Tibial nerve (tissue), 4 donors: Measurements from ENCODE around the gene UMAD1. TPM values are rescaled to one million over a fixed set of nuclear protein-coding genes. Genes with fewer than 3 reads are reported as not detected.

Experiments
- DNase-seq, 2 donors: peaks; one replicate each; pipeline ENCODE4 v3.0.0-alpha.2; 2019; ENCODE audit warnings: low spot score in 2 of 2
- H3K27ac ChIP-seq, 4 donors: fragments of 200-600 bp; sonication (generic) in 3 of 4; one replicate each; pipeline ENCODE4 v1.5.1; 2017 to 2019; ENCODE audit warnings: mild to moderate bottlenecking in 1 of 4
- H3K27me3 ChIP-seq, 2 donors: fragments of 200-600 bp; sonication (generic) in 1 of 2; one replicate each; pipeline versions ENCODE4 v1.5.1 to v1.6.0; 2017 to 2019
- H3K36me3 ChIP-seq, 3 donors: fragments of 200-600 bp; sonication (generic); one replicate each; pipeline ENCODE4 v1.5.1; 2018 to 2019
- H3K4me1 ChIP-seq, 4 donors: fragments of 200-600 bp; sonication (generic) in 3 of 4; one replicate each; pipeline ENCODE4 v1.5.1; 2017 to 2019
- H3K4me3 ChIP-seq, 4 donors: fragments of 200-600 bp; sonication (generic) in 3 of 4; one replicate each; pipeline ENCODE4 v1.5.1; 2017 to 2019; ENCODE audit warnings: mild to moderate bottlenecking in 1 of 4, moderate library complexity in 1 of 4
- H3K9me3 ChIP-seq, 4 donors: fragments of 200-600 bp; sonication (generic) in 3 of 4; one replicate each; pipeline ENCODE4 v1.5.1; 2017 to 2019
- CTCF ChIP-seq, 5 experiments: fragments of 200-600 bp in 3 of 5; fragments of 450-650 bp in 2 of 5; sonication (generic) in 3 of 5; IDR thresholded peaks; one replicate each; pipeline ENCODE4 v1.5.1; 2016 to 2019; ENCODE audit warnings: antibody characterized with exemption in 5 of 5, mild to moderate bottlenecking in 3 of 5, moderate library complexity in 2 of 5
- EP300 ChIP-seq, 2 donors: sonication (generic); formaldehyde crosslinking; IDR thresholded peaks; one replicate each; pipeline ENCODE4 v1.6.1; 2017; ENCODE audit warnings: antibody characterized with exemption in 2 of 2, mild to moderate bottlenecking in 1 of 2
- POLR2A ChIP-seq, 2 donors: fragments of 450-650 bp; IDR thresholded peaks; one replicate each; pipeline ENCODE4 v1.6.1; 2017; ENCODE audit warnings: antibody characterized with exemption in 2 of 2, mild to moderate bottlenecking in 2 of 2, moderate library complexity in 2 of 2
- WGBS, 2 donors: methylation state at CpG; one replicate each; pipeline ENCODE4 v1.1.5; 2018; 5-methylcytosine and 5-hydroxymethylcytosine counted together
- total RNA-seq, 4 donors: library from RNA; depleted of rRNA; stranded (reverse); fragments of >200 nt; gene quantifications; one replicate each; pipeline ENCODE4 v1.1.0, GENCODE V29; 2016

The UMAD1 gene
- total RNA-seq, 4 donors from 2014 or later, result 6.0 to 14.9 (median 10.2) TPM

DNA sequence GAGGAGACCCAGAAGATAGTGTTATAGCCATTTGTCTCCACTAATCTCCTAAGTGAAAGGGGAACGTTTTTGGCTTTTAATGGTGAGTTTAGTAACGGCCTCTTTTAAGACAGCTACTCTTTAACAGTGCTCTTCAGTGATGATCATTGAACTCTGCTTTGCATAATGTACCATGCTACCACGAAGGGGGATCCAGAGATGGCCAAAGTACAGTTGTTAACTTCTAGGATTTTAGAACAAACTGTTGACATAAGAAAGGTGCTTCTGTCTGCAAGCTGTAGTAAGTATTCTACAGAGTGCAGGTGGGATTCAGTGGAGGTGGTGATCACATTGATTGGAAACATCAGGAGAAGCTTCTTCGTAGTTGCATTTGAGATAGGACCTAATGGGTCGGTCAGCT lies 192.0 kb downstream of the UMAD1 start:
- no peak overlapping the region for H3K4me3 ChIP-seq

GRCh38 chr7:7834761-7835160 lies 194.2 kb downstream of the UMAD1 start:
- Histone ChIP-seq H3K4me3 (no peak overlapping the region), H3K27me3 (no peaks in the 10 kb centered on the region), H3K27ac (no peak overlapping the region), H3K4me1 (no peaks in the 10 kb centered on the region), H3K9me3 (no peaks in the 10 kb centered on the region), H3K36me3 (no peaks in the 10 kb centered on the region)
- DNase-seq, result no peak
- TF ChIP-seq EP300 (IDR thresholded peaks at IDR 0.05), result no peak
- no peak for TF ChIP-seq CTCF (IDR thresholded peaks at IDR 0.05)
- TF ChIP-seq POLR2A (IDR thresholded peaks at IDR 0.05), result no peak
- WGBS, 2 donors, result 81 to 82% methylated on average over 4 of the region's 4 CpGs

More for the DNA sequence above, 192.0 kb downstream of the UMAD1 start:
- H3K36me3 ChIP-seq, result no peaks in the 10 kb centered on the region
- no peaks in the 10 kb centered on the region for H3K27me3 ChIP-seq
- H3K27ac ChIP-seq, result no peak overlapping the region
- TF ChIP-seq EP300 (IDR thresholded peaks at IDR 0.05), result no peak
- TF ChIP-seq POLR2A (IDR thresholded peaks at IDR 0.05), result no peak
- no peak for TF ChIP-seq CTCF (IDR thresholded peaks at IDR 0.05)
- H3K4me1 ChIP-seq, result no peaks in the 10 kb centered on the region
- DNase-seq, result no peak
- WGBS, 2 donors, result 85 to 91% methylated on average over 5 of the region's 5 CpGs
- no peaks in the 10 kb centered on the region for H3K9me3 ChIP-seq

DNA sequence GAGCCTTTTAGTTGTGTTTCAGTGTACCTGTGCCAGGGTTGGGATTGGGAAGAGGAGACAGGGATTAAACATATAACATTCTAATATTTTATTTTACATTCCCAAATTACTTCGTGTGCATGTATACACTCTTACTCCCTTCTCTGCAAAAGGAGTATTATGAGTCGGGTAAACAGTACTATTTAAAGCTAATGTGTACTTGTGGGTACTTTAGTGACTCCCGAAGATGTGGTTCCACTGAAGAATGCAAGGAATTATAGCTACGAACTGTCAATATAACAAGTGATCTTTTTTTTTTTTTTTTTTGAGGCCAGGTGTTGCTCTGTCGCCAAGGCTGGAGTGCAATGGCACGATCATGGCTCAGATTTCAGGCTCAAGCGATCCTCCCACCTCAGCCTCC lies 200.5 kb downstream of the UMAD1 start:
- H3K27ac ChIP-seq, result no peak overlapping the region
- H3K4me3 ChIP-seq, result no peak overlapping the region
- no peaks in the 10 kb centered on the region for H3K9me3 ChIP-seq
- no peaks in the 10 kb centered on the region for H3K27me3 ChIP-seq
- H3K36me3 ChIP-seq, result peaks cover 0 to 6% (median 0%) of the 10 kb centered on the region in 3 donors
- 94 to 96% methylated on average over 7 of the region's 7 CpGs for WGBS, 2 donors
- H3K4me1 ChIP-seq, result no peaks in the 10 kb centered on the region
- DNase-seq, result no peak
- TF ChIP-seq EP300 (IDR thresholded peaks at IDR 0.05) (no peak), POLR2A (IDR thresholded peaks at IDR 0.05) (no peak), CTCF (IDR thresholded peaks at IDR 0.05) (no peak)

DNA sequence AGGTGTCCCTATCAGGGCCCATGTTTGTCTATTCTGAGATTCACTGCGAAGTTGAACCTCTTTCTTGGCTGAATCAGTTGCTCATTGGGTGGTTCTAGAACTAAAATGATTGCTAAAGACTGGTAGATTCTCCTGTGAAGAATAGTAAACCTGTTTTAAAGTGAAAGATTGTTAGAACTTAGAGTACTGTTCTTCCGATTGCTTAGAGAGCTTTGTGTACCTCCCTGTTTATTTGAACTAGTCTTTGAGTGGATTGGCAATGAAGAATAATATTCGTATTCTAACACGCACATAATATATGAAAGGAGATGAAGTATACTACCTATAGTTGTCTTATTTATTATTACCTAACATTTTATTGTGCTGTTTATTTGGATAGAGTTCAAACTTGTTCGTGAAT lies 202.7 kb downstream of the UMAD1 start:
- no peak overlapping the region for H3K27ac ChIP-seq
- H3K27me3 ChIP-seq, result no peaks in the 10 kb centered on the region
- no peak overlapping the region for H3K4me3 ChIP-seq
- no peaks in the 10 kb centered on the region for H3K9me3 ChIP-seq
- no peak for DNase-seq
- no peaks in the 10 kb centered on the region for H3K4me1 ChIP-seq
- TF ChIP-seq CTCF (IDR thresholded peaks at IDR 0.05) (no peak), EP300 (IDR thresholded peaks at IDR 0.05) (no peak), POLR2A (IDR thresholded peaks at IDR 0.05) (no peak)
- peaks cover 0 to 6% (median 0%) of the 10 kb centered on the region in 3 donors for H3K36me3 ChIP-seq
- WGBS, 2 donors, result 90 to 92% methylated on average over 5 of the region's 5 CpGs

GRCh38 chr7:7843972-7844371 lies 203.4 kb downstream of the UMAD1 start:
- no peaks in the 10 kb centered on the region for H3K27me3 ChIP-seq
- TF ChIP-seq EP300 (IDR thresholded peaks at IDR 0.05), result no peak
- WGBS, 2 donors, result 83 to 85% methylated on average over 5 of the region's 5 CpGs

DNA sequence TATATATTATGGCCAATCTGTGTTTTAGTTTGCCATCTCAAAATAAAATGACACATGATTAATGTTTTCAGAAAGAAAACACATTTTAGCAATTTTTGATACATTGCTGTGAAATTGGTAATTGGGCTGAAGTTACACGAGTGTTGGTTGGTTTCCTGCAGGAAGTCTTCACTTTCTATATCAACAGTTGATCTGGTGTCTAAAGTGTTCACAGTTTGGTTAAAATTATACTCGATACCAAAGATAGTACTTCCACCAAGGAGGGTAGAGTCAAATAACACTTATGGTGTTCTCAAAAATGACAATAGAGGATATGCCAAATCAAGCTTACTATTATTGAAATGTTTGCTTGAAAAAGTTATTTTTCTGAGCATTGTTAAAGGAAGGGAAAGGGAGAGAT lies 207.7 kb downstream of the UMAD1 start:
- 79 to 82% methylated on average over 2 of the region's 2 CpGs for WGBS, 2 donors
- DNase-seq, result no peak

More at GRCh38 chr7:7843972-7844371, 203.4 kb downstream of the UMAD1 start:
- Histone ChIP-seq H3K9me3 (no peaks in the 10 kb centered on the region), H3K4me3 (no peak overlapping the region), H3K4me1 (no peaks in the 10 kb centered on the region), H3K36me3 (peaks cover 0 to 6% (median 0%) of the 10 kb centered on the region in 3 donors), H3K27ac (no peak overlapping the region)
- no peak for DNase-seq

More for the DNA sequence above, 207.7 kb downstream of the UMAD1 start:
- Histone ChIP-seq H3K9me3 (no peaks in the 10 kb centered on the region), H3K4me3 (no peak overlapping the region), H3K27ac (no peak overlapping the region), H3K36me3 (no peaks in the 10 kb centered on the region), H3K4me1 (no peaks in the 10 kb centered on the region), H3K27me3 (no peaks in the 10 kb centered on the region)
- TF ChIP-seq CTCF (IDR thresholded peaks at IDR 0.05) (no peak), EP300 (IDR thresholded peaks at IDR 0.05) (no peak), POLR2A (IDR thresholded peaks at IDR 0.05) (no peak)
